Keratinocyte (primary cell): ENCODE measurements around the gene RCBTB2. TPM values are rescaled to one million over a fixed set of nuclear protein-coding genes. Genes with fewer than 3 reads are reported as not detected.

ENCODE experiments used
- DNase-seq: peaks from one replicate; pipeline ENCODE4 v3.0.0-alpha.2; 2011; ENCODE audit warnings: low read depth, missing footprints, low spot score
- FAIRE-seq: peaks from 2 replicates; lab custom pipeline; 2011; peaks lifted over from hg19 to GRCh38; lab: Jason Lieb, UNC
- H2AFZ ChIP-seq: 2 replicates; pipeline ENCODE4 v1.6.0; 2012; ENCODE audit warnings: low read length, control low read depth, inconsistent platforms; ENCODE audit not compliant: control insufficient read depth
- H3K27ac ChIP-seq: 2 replicates; pipeline ENCODE4 v1.5.1; 2011; ENCODE audit warnings: low read length; ENCODE audit not compliant: control insufficient read depth, insufficient read depth
- H3K27me3 ChIP-seq: 3 replicates; pipeline ENCODE4 v1.6.0; 2011; ENCODE audit warnings: low read length; ENCODE audit not compliant: control insufficient read depth, insufficient read depth; ENCODE audit errors: extremely low read depth
- H3K36me3 ChIP-seq, 2 experiments: 2 replicates in 1 of 2; 3 replicates in 1 of 2; pipeline ENCODE4 v1.5.1; 2011; ENCODE audit warnings: low read length in 2 of 2, mild to moderate bottlenecking in 1 of 2; ENCODE audit not compliant: control insufficient read depth in 2 of 2, insufficient read depth in 2 of 2; ENCODE audit errors: extremely low read depth in 1 of 2
- H3K4me1 ChIP-seq: 3 replicates; pipeline ENCODE4 v1.5.1; 2011; ENCODE audit warnings: low read length; ENCODE audit not compliant: control insufficient read depth, insufficient read depth; ENCODE audit errors: extremely low read depth
- H3K4me2 ChIP-seq: 3 replicates; pipeline ENCODE4 v1.6.0; 2011; ENCODE audit warnings: low read depth, low read length; ENCODE audit not compliant: control insufficient read depth, insufficient read depth; ENCODE audit errors: extremely low read depth
- H3K4me3 ChIP-seq, 3 experiments: fragments of 200-600 bp in 1 of 3; sonication (generic) in 1 of 3; 2 replicates in 2 of 3; 3 replicates in 1 of 3; pipeline ENCODE4 v1.5.1; 2011 to 2016; ENCODE audit warnings: low read length in 3 of 3, mild to moderate bottlenecking in 3 of 3, control low read depth in 2 of 3, inconsistent platforms in 1 of 3, low read depth in 1 of 3, mixed read lengths in 1 of 3, mixed run types in 1 of 3, moderate library complexity in 1 of 3; ENCODE audit not compliant: control insufficient read depth in 2 of 3, insufficient read depth in 2 of 3; ENCODE audit errors: extremely low read depth in 1 of 3
- H3K79me2 ChIP-seq: 2 replicates; pipeline ENCODE4 v1.6.0; 2012; ENCODE audit warnings: low read length; ENCODE audit not compliant: control insufficient read depth, insufficient read depth
- H3K9ac ChIP-seq: 3 replicates; pipeline ENCODE4 v1.6.0; 2011; ENCODE audit warnings: low read length; ENCODE audit not compliant: control insufficient read depth, insufficient read depth; ENCODE audit errors: extremely low read depth
- H3K9me1 ChIP-seq: 3 replicates; pipeline ENCODE4 v1.6.0; 2011; ENCODE audit warnings: low read length; ENCODE audit not compliant: control insufficient read depth, insufficient read depth; ENCODE audit errors: extremely low read depth
- H3K9me3 ChIP-seq: 2 replicates; pipeline ENCODE4 v1.5.1; 2012; ENCODE audit warnings: low read depth, low read length; ENCODE audit not compliant: control insufficient read depth
- H4K20me1 ChIP-seq: 3 replicates; pipeline ENCODE4 v1.6.0; 2011; ENCODE audit warnings: low read length; ENCODE audit not compliant: control insufficient read depth, insufficient read depth; ENCODE audit errors: extremely low read depth
- CTCF ChIP-seq, 3 experiments: IDR thresholded peaks in 1 of 3; conservative IDR thresholded peaks in 1 of 3; optimal IDR thresholded peaks in 1 of 3; 2 replicates in 2 of 3; 3 replicates in 1 of 3; pipeline versions ENCODE3 to v1.5.1; 2011; ENCODE audit warnings: low read length in 3 of 3, mild to moderate bottlenecking in 3 of 3, moderate library complexity in 2 of 3, control low read depth in 1 of 3, inconsistent platforms in 1 of 3; ENCODE audit not compliant: insufficient read depth in 2 of 3; ENCODE audit errors: extremely low read depth in 1 of 3
- EZH2 ChIP-seq: IDR thresholded peaks from one replicate; pipeline ENCODE4 v1.6.1; 2012; ENCODE audit warnings: inconsistent platforms, mild to moderate bottlenecking, low read length, moderate library complexity
- dilution Hi-C: fragments of 300-500 bp; cut with MboI; formaldehyde crosslinking; loops from one replicate; pipeline ENCODE4 v1.7.0; 2020; ENCODE audit warnings: low sequenced_read_pairs; ENCODE audit not compliant: extremely low pct_ligation_motif_present
- polyA plus RNA-seq, 5 experiments: library from polyadenylated mRNA; depleted of rRNA in 3 of 5; stranded (reverse) in 3 of 5; stranded (forward) in 1 of 5; unstranded in 1 of 5; fragments of >200 nt; gene quantifications; 1 replicate in 1 of 5; 2 replicates in 3 of 5; 3 replicates in 1 of 5; pipeline versions ENCODE4 v1.2.1 to v1.2.3, GENCODE V29; 2011 to 2012; ENCODE audit warnings: missing spikeins in 2 of 5, low read depth in 1 of 5, low replicate concordance in 1 of 5

Gene RCBTB2
- polyA plus RNA-seq, 1 donor (not counting 4 experiments of a cell fraction or from before 2014, with no cell fraction given) = 5.5 TPM

- Histone ChIP-seq H3K27me3 (no peaks in the 10 kb centered on the region), H3K9me1 (no peaks in the 10 kb centered on the region), H3K4me2 (no peak overlapping the region), H3K4me3 (no peak overlapping the region), H3K27ac (no peak overlapping the region), H3K9me3 (no peaks in the 10 kb centered on the region), H3K36me3 (no peaks in the 10 kb centered on the region), H2AFZ (no peak overlapping the region), H4K20me1 (no peaks in the 10 kb centered on the region), H3K4me1 (peaks cover 1% of the 10 kb centered on the region), H3K79me2 (no peaks in the 10 kb centered on the region), H3K9ac (no peak overlapping the region)
- TF ChIP-seq CTCF (optimal IDR thresholded peaks at IDR 0.05 in 1 of 3, IDR thresholded peaks at IDR 0.05 in 1 of 3, conservative IDR thresholded peaks at IDR 0.05 in 1 of 3; ENCODE audit: extremely low read depth in 1 of 3, insufficient read depth in 2 of 3, low read length in 3 of 3) (no peak), EZH2 (no peak)
- DNase-seq (no peak), FAIRE-seq (no peak)
- dilution Hi-C loops = no loop called here
Measured at GRCh38 chr13:48526286-48526685, 6.6 kb downstream of the RCBTB2 start.

GRCh38 chr13:48518083-48518482 lies 14.8 kb downstream of the RCBTB2 start:
- H3K9me1 ChIP-seq = no peaks in the 10 kb centered on the region
- H3K27me3 ChIP-seq = no peaks in the 10 kb centered on the region
- dilution Hi-C loops = no loop called here
- TF ChIP-seq EZH2 = no peak
- TF ChIP-seq CTCF (optimal IDR thresholded peaks at IDR 0.05 in 1 of 3, IDR thresholded peaks at IDR 0.05 in 1 of 3, conservative IDR thresholded peaks at IDR 0.05 in 1 of 3; ENCODE audit: extremely low read depth in 1 of 3, insufficient read depth in 2 of 3, low read length in 3 of 3) = no peak
- no peaks in the 10 kb centered on the region for H3K4me1 ChIP-seq
- H3K79me2 ChIP-seq = no peaks in the 10 kb centered on the region
- FAIRE-seq = no peak
- H2AFZ ChIP-seq = no peak overlapping the region
- no peak overlapping the region for H3K27ac ChIP-seq
- no peak overlapping the region for H3K9ac ChIP-seq
- no peak overlapping the region for H3K4me2 ChIP-seq
- DNase-seq = no peak
- no peaks in the 10 kb centered on the region for H3K9me3 ChIP-seq
- no peaks in the 10 kb centered on the region for H3K36me3 ChIP-seq
- H3K4me3 ChIP-seq = no peak overlapping the region
- H4K20me1 ChIP-seq = no peaks in the 10 kb centered on the region
